B cell (primary cell): ENCODE measurements around the gene CIITA. TPM values are rescaled to one million over a fixed set of nuclear protein-coding genes. Genes with fewer than 3 reads are reported as not detected.

Experiments used
- ATAC-seq: fragments of 200-7000 bp; cut with Tn5 transposase; one replicate; pipeline ENCODE4 v1.10.0; 2021; ENCODE audit warnings: low read depth, mild to moderate bottlenecking, moderate number of reproducible peaks, moderate library complexity
- CTCF ChIA-PET: fragments of 350-600 bp; sonication (Branson Sonifier 250); formaldehyde crosslinking; loops from one replicate; lab custom pipeline; 2021; ENCODE audit warnings: antibody characterized with exemption, inconsistent platforms; lab: Charles Lee
- POLR2A ChIA-PET: fragments of 350-600 bp; sonication (Branson Sonifier 250); formaldehyde crosslinking; loops from one replicate; lab custom pipeline; 2021; ENCODE audit warnings: antibody characterized with exemption; lab: Charles Lee
- DNase-seq: peaks from one replicate; pipeline ENCODE4 v3.0.0; 2013
- H2AFZ ChIP-seq: 2 replicates; pipeline ENCODE4 v1.6.1; 2012; ENCODE audit warnings: mild to moderate bottlenecking, low read depth, low read length; ENCODE audit not compliant: insufficient read depth, poor library complexity, severe bottlenecking
- H3K27ac ChIP-seq, 2 donors: 1 replicate in 1 of 2; 2 replicates in 1 of 2; pipeline ENCODE4 v1.5.1; 2012 to 2013; ENCODE audit warnings: low read length in 2 of 2, mild to moderate bottlenecking in 2 of 2, moderate library complexity in 1 of 2
- H3K27me3 ChIP-seq, 4 experiments: fragments of 200-600 bp in 1 of 4; sonication (generic) in 1 of 4; replicated peaks in 1 of 4; 1 replicate in 2 of 4; 2 replicates in 2 of 4; pipeline versions ENCODE4 v1.6.1 to v1.7.0; 2013 to 2016; ENCODE audit warnings: low read length in 3 of 4, mild to moderate bottlenecking in 2 of 4, mixed read lengths in 1 of 4, moderate library complexity in 1 of 4; ENCODE audit not compliant: insufficient read depth in 4 of 4, control insufficient read depth in 3 of 4; ENCODE audit errors: control extremely low read depth in 1 of 4
- H3K36me3 ChIP-seq, 2 experiments: replicated peaks in 1 of 2; 1 replicate in 1 of 2; 2 replicates in 1 of 2; pipeline versions ENCODE4 v1.6.1 to v1.7.1; 2013; ENCODE audit warnings: low read length in 1 of 2; ENCODE audit not compliant: insufficient read depth in 2 of 2, control insufficient read depth in 1 of 2; ENCODE audit errors: control extremely low read depth in 1 of 2, extremely low read depth in 1 of 2
- H3K4me1 ChIP-seq, 2 donors: fragments of 200-600 bp in 1 of 2; sonication (generic) in 1 of 2; 1 replicate in 1 of 2; 2 replicates in 1 of 2; pipeline versions ENCODE4 v1.5.1 to v1.6.1; 2013 to 2017; ENCODE audit warnings: low read length in 2 of 2; ENCODE audit not compliant: control insufficient read depth in 2 of 2, insufficient read depth in 2 of 2
- H3K4me2 ChIP-seq: replicated peaks from 2 replicates; pipeline ENCODE3; 2012; ENCODE audit warnings: mild to moderate bottlenecking, low read depth, low read length; ENCODE audit not compliant: poor library complexity, severe bottlenecking
- H3K4me3 ChIP-seq, 5 experiments: fragments of 200-600 bp in 1 of 5; sonication (generic) in 1 of 5; 1 replicate in 3 of 5; 2 replicates in 2 of 5; pipeline versions ENCODE4 v1.5.1 to v1.7.0; 2011 to 2016; ENCODE audit warnings: low read length in 4 of 5, mild to moderate bottlenecking in 4 of 5, low read depth in 2 of 5, control low read depth in 1 of 5, moderate library complexity in 1 of 5; ENCODE audit not compliant: insufficient read depth in 1 of 5; ENCODE audit errors: control extremely low read depth in 1 of 5, extremely low read depth in 1 of 5
- H3K79me2 ChIP-seq: fragments of 200-600 bp; sonication (generic); one replicate; pipeline ENCODE4 v1.6.0; 2016; ENCODE audit warnings: low read length; ENCODE audit not compliant: control insufficient read depth, insufficient read depth
- H3K9ac ChIP-seq: fragments of 200-600 bp; sonication (generic); 2 replicates; pipeline ENCODE4 v1.6.1; 2017; ENCODE audit warnings: mild to moderate bottlenecking, low read length, moderate library complexity
- H3K9me3 ChIP-seq, 3 donors: one replicate each; pipeline versions ENCODE4 v1.6.1 to v1.7.1; 2013; ENCODE audit warnings: low read length in 2 of 3; ENCODE audit not compliant: control insufficient read depth in 2 of 3, insufficient read depth in 1 of 3; ENCODE audit errors: control extremely low read depth in 1 of 3
- H4K20me1 ChIP-seq: 2 replicates; pipeline ENCODE4 v1.6.0; 2012; ENCODE audit warnings: mild to moderate bottlenecking, low read length; ENCODE audit not compliant: insufficient read depth, control insufficient read depth, poor library complexity, severe bottlenecking
- H3K27ac Mint-ChIP-seq: one replicate; pipeline ENCODE4 v1.8.0; 2021; ENCODE audit warnings: mixed read lengths
- H3K27me3 Mint-ChIP-seq: one replicate; pipeline ENCODE4 v1.8.0; 2021; ENCODE audit warnings: mixed read lengths
- H3K4me1 Mint-ChIP-seq: one replicate; pipeline ENCODE4 v1.8.0; 2021; ENCODE audit warnings: mixed read lengths
- H3K4me3 Mint-ChIP-seq: one replicate; pipeline ENCODE4 v1.8.0; 2021; ENCODE audit warnings: mixed read lengths
- H3K9me3 Mint-ChIP-seq: one replicate; pipeline ENCODE4 v1.8.0; 2022; ENCODE audit warnings: mixed read lengths; ENCODE audit not compliant: insufficient read depth
- CTCF ChIP-seq: fragments of 200-600 bp; IDR thresholded peaks from one replicate; pipeline ENCODE4 v1.8.0; 2022; ENCODE audit warnings: antibody characterized with exemption, mild to moderate bottlenecking
- EZH2 ChIP-seq: IDR thresholded peaks from 2 replicates; pipeline ENCODE4 v1.6.1; 2012; ENCODE audit warnings: borderline replicate concordance, low read depth, mild to moderate bottlenecking, moderate library complexity, low read length; ENCODE audit not compliant: insufficient read depth, poor library complexity, severe bottlenecking
- WGBS: methylation state at CpG from one replicate; pipeline ENCODE4 v1.1.5; 2013; ENCODE audit warnings: missing lambda C conversion rate; ENCODE audit not compliant: insufficient coverage; 5-methylcytosine and 5-hydroxymethylcytosine counted together
- intact Hi-C: fragments of 100-400 bp; cut with micrococcal nuclease; formaldehyde crosslinking; loops from one replicate; pipeline ENCODE4 v1.10.0; 2022
- polyA plus RNA-seq: library from polyadenylated mRNA; depleted of rRNA; stranded (reverse); fragments of >200 nt; gene quantifications from 2 replicates; pipeline ENCODE4 v1.2.3, GENCODE V29; 2012
- total RNA-seq, 2 donors: library from RNA; stranded (reverse); fragments of 120-200 nt in 1 of 2; gene quantifications; 1 replicate in 1 of 2; 2 replicates in 1 of 2; pipeline versions ENCODE4 v1.2.3 to v1.2.4, GENCODE V29; 2013 to 2022

CIITA gene
- total and polyA plus RNA-seq, 2 donors (not counting 1 experiment from before 2014, with no cell fraction given): 632 to 719 TPM

- 91% methylated on average over 14 of the region's 16 CpGs for WGBS
Observed at GRCh38 chr16:10840703-10841102, 36.3 kb upstream of the CIITA start.

More at GRCh38 chr16:10840703-10841102, 36.3 kb upstream of the CIITA start:
- POLR2A ChIA-PET: no interaction called here
- H3K27ac ChIP-seq: no peak overlapping the region
- intact Hi-C loops: no loop called here
- TF ChIP-seq EZH2 (no peak), CTCF (no peak)
- CTCF ChIA-PET: no interaction called here
- Mint-ChIP-seq H3K9me3 (no peaks in the 10 kb centered on the region), H3K27me3 (no peaks in the 10 kb centered on the region), H3K4me3 (no peak overlapping the region), H3K27ac (no peak overlapping the region), H3K4me1 (peaks cover 25% of the 10 kb centered on the region)
- H3K4me3 ChIP-seq: no peak overlapping the region
- no peak overlapping the region for H3K4me2 ChIP-seq
- H3K27me3 ChIP-seq: no peaks in the 10 kb centered on the region
- no peaks in the 10 kb centered on the region for H4K20me1 ChIP-seq
- peaks cover 9 to 12% of the 10 kb centered on the region in 2 donors for H3K4me1 ChIP-seq
- H2AFZ ChIP-seq: no peak overlapping the region
- ATAC-seq: no peak
- H3K79me2 ChIP-seq: no peaks in the 10 kb centered on the region
- no peak overlapping the region for H3K9ac ChIP-seq
- H3K9me3 ChIP-seq: peaks cover 0 to 6% (median 0%) of the 10 kb centered on the region in 3 donors
- DNase-seq: no peak
- no peaks in the 10 kb centered on the region for H3K36me3 ChIP-seq
